ENCODE data around the gene DOK6. TPM values are rescaled to one million over a fixed set of nuclear protein-coding genes. Genes with fewer than 3 reads are reported as not detected.

The DOK6 gene
- total and polyA plus RNA-seq, 10 of the 15 experiments (the other 5 are each of a cell fraction or from before 2014, with no cell fraction given): 0.01 to 0.09 (median 0.04) TPM; not detected in 4

- intact Hi-C loops (cut with micrococcal nuclease; ENCODE audit: unreplicated experiment) (no loop called here), in situ Hi-C loops (cut with MboI) (no loop called here)
- Histone ChIP-seq H4K20me1 (ENCODE audit: control insufficient read depth, insufficient read depth) (no peaks in the 10 kb centered on the region), H3K9ac (ENCODE audit: control insufficient read depth, insufficient read depth, low read length) (no peak overlapping the region), H3K79me2 (ENCODE audit: control insufficient read depth, insufficient read depth, low read length) (no peaks in the 10 kb centered on the region), H3K9me3 (replicated peaks; ENCODE audit: control insufficient read depth, insufficient read depth, low read length) (no peaks in the 10 kb centered on the region), H3K4me1 (ENCODE audit: control insufficient read depth, insufficient read depth, low read length) (no peaks in the 10 kb centered on the region), H3K27ac (ENCODE audit: control insufficient read depth, insufficient read depth) (no peak overlapping the region), H3K27me3 (replicated peaks in 1 of 2; ENCODE audit: control insufficient read depth in 2 of 2, insufficient read depth in 2 of 2, low read length in 1 of 2) (no peaks in the 10 kb centered on the region), H3K4me3 (no peak overlapping the region), H3K36me3 (ENCODE audit: control insufficient read depth in 2 of 2, insufficient read depth in 2 of 2, low read length in 1 of 2) (no peaks in the 10 kb centered on the region), H3K4me2 (ENCODE audit: control insufficient read depth, insufficient read depth) (no peak overlapping the region), H2AFZ (ENCODE audit: control insufficient read depth, low read depth, low read length) (no peak overlapping the region)
- ATAC-seq: no peak
- SMC1A ChIA-PET (ENCODE audit: uncharacterized antibody, unreplicated experiment): no interaction called here
- no peak for TF ChIP-seq TCF3 (IDR thresholded peaks at IDR 0.05; ENCODE audit: borderline replicate concordance, insufficient read depth, low read depth, low read length)
- no peak for TF ChIP-seq SMC3 (IDR thresholded peaks at IDR 0.05; ENCODE audit: borderline replicate concordance, low read length)
- no peak for TF ChIP-seq IRF3 (IDR thresholded peaks at IDR 0.05)
- no peak for TF ChIP-seq BCL11A (IDR thresholded peaks at IDR 0.05; ENCODE audit: low read depth, low read length)
- DNase-seq (ENCODE audit: low read depth, low spot score): no peak
- RAD21 ChIA-PET (ENCODE audit: unreplicated experiment): no interaction called here
- 7% methylated on average over 5 of the region's 5 CpGs for WGBS (ENCODE audit: insufficient coverage, insufficient replicate concordance, low lambda C conversion rate, missing lambda C conversion rate)
- POLR2A ChIA-PET: no interaction called here
- BruUV-seq (replicated peaks): no TSS peak
- FAIRE-seq: no peak
- CTCF ChIA-PET: no interaction called here
Observed at GRCh38 chr18:69483574-69483973, 82.9 kb downstream of the DOK6 start.

GRCh38 chr18:69484699-69485396 lies 84.2 kb downstream of the DOK6 start:
- no TSS peak for BruUV-seq (replicated peaks)
- no peak for ATAC-seq
- Histone ChIP-seq H3K36me3 (ENCODE audit: control insufficient read depth in 2 of 2, insufficient read depth in 2 of 2, low read length in 1 of 2) (no peaks in the 10 kb centered on the region), H3K4me3 (no peak overlapping the region), H3K27me3 (replicated peaks in 1 of 2; ENCODE audit: control insufficient read depth in 2 of 2, insufficient read depth in 2 of 2, low read length in 1 of 2) (no peaks in the 10 kb centered on the region), H3K79me2 (ENCODE audit: control insufficient read depth, insufficient read depth, low read length) (no peaks in the 10 kb centered on the region), H3K9me3 (replicated peaks; ENCODE audit: control insufficient read depth, insufficient read depth, low read length) (no peaks in the 10 kb centered on the region), H3K4me2 (ENCODE audit: control insufficient read depth, insufficient read depth) (no peak overlapping the region), H3K9ac (ENCODE audit: control insufficient read depth, insufficient read depth, low read length) (no peak overlapping the region), H2AFZ (ENCODE audit: control insufficient read depth, low read depth, low read length) (no peak overlapping the region), H4K20me1 (ENCODE audit: control insufficient read depth, insufficient read depth) (no peaks in the 10 kb centered on the region), H3K4me1 (ENCODE audit: control insufficient read depth, insufficient read depth, low read length) (no peaks in the 10 kb centered on the region), H3K27ac (ENCODE audit: control insufficient read depth, insufficient read depth) (no peak overlapping the region)
- in situ Hi-C loops (cut with MboI) (no loop called here), intact Hi-C loops (cut with micrococcal nuclease; ENCODE audit: unreplicated experiment) (no loop called here)
- no peak for FAIRE-seq
- no peak for DNase-seq (ENCODE audit: low read depth, low spot score)
- ChIA-PET POLR2A (no interaction called here), RAD21 (ENCODE audit: unreplicated experiment) (no interaction called here), SMC1A (ENCODE audit: uncharacterized antibody, unreplicated experiment) (no interaction called here), CTCF (no interaction called here)
- WGBS (ENCODE audit: insufficient coverage, insufficient replicate concordance, low lambda C conversion rate, missing lambda C conversion rate): 3% methylated on average over 6 of the region's 6 CpGs
- TF ChIP-seq NFXL1 (IDR thresholded peaks at IDR 0.05; ENCODE audit: borderline replicate concordance) (no peak), ZBTB4 (CRISPR knock-in tag; IDR thresholded peaks at IDR 0.05) (no peak), GABPA (IDR thresholded peaks at IDR 0.05; ENCODE audit: low read depth) (no peak), MEF2A (IDR thresholded peaks at IDR 0.05; ENCODE audit: insufficient read depth, low read depth, low read length) (no peak), MEF2B (IDR thresholded peaks at IDR 0.05; ENCODE audit: partially characterized antibody, poor library complexity, severe bottlenecking) (no peak), HDAC6 (IDR thresholded peaks at IDR 0.05; ENCODE audit: unreplicated experiment) (no peak), EED (IDR thresholded peaks at IDR 0.05; ENCODE audit: low read depth) (no peak), POLR2AphosphoS2 (IDR thresholded peaks at IDR 0.05; ENCODE audit: low read depth, low read length) (no peak)
